Measurements from ENCODE around the gene RAPGEF2.

- TF ChIP-seq CTCF (IDR thresholded peaks at IDR 0.05) (no peak), POLR2A (IDR thresholded peaks at IDR 0.05) (no peak)
Measured at GRCh38 chr4:159195361-159195769, 92.5 kb downstream of the RAPGEF2 start.
